Tibial nerve (tissue), 4 donors: ENCODE measurements around the gene DNMT3A. TPM values are rescaled to one million over a fixed set of nuclear protein-coding genes. Genes with fewer than 3 reads are reported as not detected.

Experiments
- DNase-seq, 2 donors: peaks; one replicate each; pipeline ENCODE4 v3.0.0-alpha.2; 2019; ENCODE audit warnings: low spot score in 2 of 2
- H3K27ac ChIP-seq, 4 donors: fragments of 200-600 bp; sonication (generic) in 3 of 4; one replicate each; pipeline ENCODE4 v1.5.1; 2017 to 2019; ENCODE audit warnings: mild to moderate bottlenecking in 1 of 4
- H3K27me3 ChIP-seq, 2 donors: fragments of 200-600 bp; sonication (generic) in 1 of 2; one replicate each; pipeline versions ENCODE4 v1.5.1 to v1.6.0; 2017 to 2019
- H3K36me3 ChIP-seq, 3 donors: fragments of 200-600 bp; sonication (generic); one replicate each; pipeline ENCODE4 v1.5.1; 2018 to 2019
- H3K4me1 ChIP-seq, 4 donors: fragments of 200-600 bp; sonication (generic) in 3 of 4; one replicate each; pipeline ENCODE4 v1.5.1; 2017 to 2019
- H3K4me3 ChIP-seq, 4 donors: fragments of 200-600 bp; sonication (generic) in 3 of 4; one replicate each; pipeline ENCODE4 v1.5.1; 2017 to 2019; ENCODE audit warnings: mild to moderate bottlenecking in 1 of 4, moderate library complexity in 1 of 4
- H3K9me3 ChIP-seq, 4 donors: fragments of 200-600 bp; sonication (generic) in 3 of 4; one replicate each; pipeline ENCODE4 v1.5.1; 2017 to 2019
- CTCF ChIP-seq, 5 experiments: fragments of 200-600 bp in 3 of 5; fragments of 450-650 bp in 2 of 5; sonication (generic) in 3 of 5; IDR thresholded peaks; one replicate each; pipeline ENCODE4 v1.5.1; 2016 to 2019; ENCODE audit warnings: antibody characterized with exemption in 5 of 5, mild to moderate bottlenecking in 3 of 5, moderate library complexity in 2 of 5
- EP300 ChIP-seq, 2 donors: sonication (generic); formaldehyde crosslinking; IDR thresholded peaks; one replicate each; pipeline ENCODE4 v1.6.1; 2017; ENCODE audit warnings: antibody characterized with exemption in 2 of 2, mild to moderate bottlenecking in 1 of 2
- POLR2A ChIP-seq, 2 donors: fragments of 450-650 bp; IDR thresholded peaks; one replicate each; pipeline ENCODE4 v1.6.1; 2017; ENCODE audit warnings: antibody characterized with exemption in 2 of 2, mild to moderate bottlenecking in 2 of 2, moderate library complexity in 2 of 2
- WGBS, 2 donors: methylation state at CpG; one replicate each; pipeline ENCODE4 v1.1.5; 2018; 5-methylcytosine and 5-hydroxymethylcytosine counted together
- small RNA-seq: library from RNA; depleted of rRNA; stranded (forward); fragments of <200 nt; gene quantifications from one replicate; pipeline ENCODE3, GENCODE V24; 2016
- total RNA-seq, 4 donors: library from RNA; depleted of rRNA; stranded (reverse); fragments of >200 nt; gene quantifications; one replicate each; pipeline ENCODE4 v1.1.0, GENCODE V29; 2016

Gene DNMT3A
- total RNA-seq, 4 donors from 2014 or later, result 17.4 to 28.4 (median 25.0) TPM

- Histone ChIP-seq H3K4me1 (no peaks in the 10 kb centered on the region), H3K27me3 (no peaks in the 10 kb centered on the region), H3K36me3 (no peaks in the 10 kb centered on the region), H3K27ac (no peak overlapping the region), H3K4me3 (no peak overlapping the region), H3K9me3 (no peaks in the 10 kb centered on the region)
- no peak for TF ChIP-seq CTCF (IDR thresholded peaks at IDR 0.05)
- TF ChIP-seq POLR2A (IDR thresholded peaks at IDR 0.05), result no peak
- no peak for TF ChIP-seq EP300 (IDR thresholded peaks at IDR 0.05)
- 70 to 78% methylated on average over 11 of the region's 11 CpGs for WGBS, 2 donors
- no peak for DNase-seq
Observed at GRCh38 chr2:25187729-25188350, 153.9 kb downstream of the DNMT3A start.

- Histone ChIP-seq H3K9me3 (peaks cover 0 to 9% (median 0%) of the 10 kb centered on the region in 4 donors), H3K27ac (no peak overlapping the region), H3K36me3 (no peaks in the 10 kb centered on the region), H3K27me3 (no peaks in the 10 kb centered on the region), H3K4me1 (no peaks in the 10 kb centered on the region), H3K4me3 (no peak overlapping the region)
- TF ChIP-seq EP300 (IDR thresholded peaks at IDR 0.05) (no peak), POLR2A (IDR thresholded peaks at IDR 0.05) (no peak), CTCF (IDR thresholded peaks at IDR 0.05) (no peak)
- DNase-seq, result no peak
- 67 to 69% methylated on average over 5 of the region's 5 CpGs for WGBS, 2 donors
Observed at GRCh38 chr2:25184254-25184653, 157.5 kb downstream of the DNMT3A start.

GRCh38 chr2:25178976-25179375 lies 162.7 kb downstream of the DNMT3A start:
- no peak overlapping the region for H3K4me3 ChIP-seq
- H3K27ac ChIP-seq, result no peak overlapping the region
- WGBS, 2 donors, result 80 to 83% methylated on average over 10 of the region's 10 CpGs
- no peak for DNase-seq
- no peaks in the 10 kb centered on the region for H3K4me1 ChIP-seq
- H3K27me3 ChIP-seq, result no peaks in the 10 kb centered on the region
- TF ChIP-seq POLR2A (IDR thresholded peaks at IDR 0.05) (no peak), CTCF (IDR thresholded peaks at IDR 0.05) (no peak), EP300 (IDR thresholded peaks at IDR 0.05) (no peak)
- H3K36me3 ChIP-seq, result no peaks in the 10 kb centered on the region
- peaks cover 0 to 9% (median 0%) of the 10 kb centered on the region in 4 donors for H3K9me3 ChIP-seq

Small RNA genes within 50 kb of the gene (small RNA-seq; reads per million reads assigned to genes)
- 2.6 reads per million, percentile 72 among the genes with 10 or more reads in this experiment for gene MIR1301

Other genes starting within 250 kb of the DNMT3A start
- gene POMC, start 173.3 kb downstream of the DNMT3A start, total RNA-seq, result 10 to 100 TPM in 1 of 4 donors, 1 to 10 TPM in 3; 4.5 to 29.9 (median 9.2) TPM